Measurements from ENCODE around the gene PRSS1.
"Not testable (repeated sequence)": the region's sequence is repeated elsewhere in the genome, so short reads cannot be mapped to it uniquely, and the experiment has no call there.

DNA sequence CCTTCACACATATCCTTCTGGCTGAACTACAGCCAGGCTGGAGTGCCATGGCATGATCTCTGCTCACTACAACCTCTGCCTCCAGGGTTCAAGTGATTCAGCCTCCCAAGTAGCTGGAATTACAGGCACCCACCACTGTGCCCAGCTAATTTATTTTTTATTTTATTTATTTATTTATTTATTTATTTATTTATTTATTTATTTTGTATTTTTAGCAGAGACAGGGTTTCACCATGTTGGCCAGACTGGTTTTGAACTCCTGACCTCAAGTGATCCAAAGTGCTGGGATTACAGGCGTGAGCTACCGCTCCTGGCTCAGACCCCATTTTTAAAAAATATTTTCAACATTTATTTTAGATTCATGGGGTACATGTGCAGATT, 27.6 kb downstream of the PRSS1 start:
- TF ChIP-seq, protein P1, sequence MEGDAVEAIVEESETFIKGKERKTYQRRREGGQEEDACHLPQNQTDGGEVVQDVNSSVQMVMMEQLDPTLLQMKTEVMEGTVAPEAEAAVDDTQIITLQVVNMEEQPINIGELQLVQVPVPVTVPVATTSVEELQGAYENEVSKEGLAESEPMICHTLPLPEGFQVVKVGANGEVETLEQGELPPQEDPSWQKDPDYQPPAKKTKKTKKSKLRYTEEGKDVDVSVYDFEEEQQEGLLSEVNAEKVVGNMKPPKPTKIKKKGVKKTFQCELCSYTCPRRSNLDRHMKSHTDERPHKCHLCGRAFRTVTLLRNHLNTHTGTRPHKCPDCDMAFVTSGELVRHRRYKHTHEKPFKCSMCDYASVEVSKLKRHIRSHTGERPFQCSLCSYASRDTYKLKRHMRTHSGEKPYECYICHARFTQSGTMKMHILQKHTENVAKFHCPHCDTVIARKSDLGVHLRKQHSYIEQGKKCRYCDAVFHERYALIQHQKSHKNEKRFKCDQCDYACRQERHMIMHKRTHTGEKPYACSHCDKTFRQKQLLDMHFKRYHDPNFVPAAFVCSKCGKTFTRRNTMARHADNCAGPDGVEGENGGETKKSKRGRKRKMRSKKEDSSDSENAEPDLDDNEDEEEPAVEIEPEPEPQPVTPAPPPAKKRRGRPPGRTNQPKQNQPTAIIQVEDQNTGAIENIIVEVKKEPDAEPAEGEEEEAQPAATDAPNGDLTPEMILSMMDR (IDR thresholded peaks at IDR 0.05), result not testable (repeated sequence)
- not testable (repeated sequence) for TF ChIP-seq POLR2A (IDR thresholded peaks at IDR 0.05)

All from esophagus squamous epithelium (tissue), 4 donors.